Body of pancreas (tissue), 4 donors: ENCODE data around the gene ATP10D.

Source experiments
- POLR2A ChIP-seq, 3 donors: fragments of 450-650 bp; IDR thresholded peaks; one replicate each; pipeline ENCODE4 v1.6.1; 2016; ENCODE audit warnings: antibody characterized with exemption in 3 of 3, mild to moderate bottlenecking in 2 of 3
- TF ChIP-seq, protein P1 (sequence below), 7 experiments: fragments of 450-650 bp in 4 of 7; fragments of 200-600 bp in 3 of 7; sonication (generic) in 3 of 7; IDR thresholded peaks; one replicate each; pipeline ENCODE4 v1.5.1; 2016 to 2019; ENCODE audit warnings: antibody characterized with exemption in 7 of 7

- TF ChIP-seq, protein P1, sequence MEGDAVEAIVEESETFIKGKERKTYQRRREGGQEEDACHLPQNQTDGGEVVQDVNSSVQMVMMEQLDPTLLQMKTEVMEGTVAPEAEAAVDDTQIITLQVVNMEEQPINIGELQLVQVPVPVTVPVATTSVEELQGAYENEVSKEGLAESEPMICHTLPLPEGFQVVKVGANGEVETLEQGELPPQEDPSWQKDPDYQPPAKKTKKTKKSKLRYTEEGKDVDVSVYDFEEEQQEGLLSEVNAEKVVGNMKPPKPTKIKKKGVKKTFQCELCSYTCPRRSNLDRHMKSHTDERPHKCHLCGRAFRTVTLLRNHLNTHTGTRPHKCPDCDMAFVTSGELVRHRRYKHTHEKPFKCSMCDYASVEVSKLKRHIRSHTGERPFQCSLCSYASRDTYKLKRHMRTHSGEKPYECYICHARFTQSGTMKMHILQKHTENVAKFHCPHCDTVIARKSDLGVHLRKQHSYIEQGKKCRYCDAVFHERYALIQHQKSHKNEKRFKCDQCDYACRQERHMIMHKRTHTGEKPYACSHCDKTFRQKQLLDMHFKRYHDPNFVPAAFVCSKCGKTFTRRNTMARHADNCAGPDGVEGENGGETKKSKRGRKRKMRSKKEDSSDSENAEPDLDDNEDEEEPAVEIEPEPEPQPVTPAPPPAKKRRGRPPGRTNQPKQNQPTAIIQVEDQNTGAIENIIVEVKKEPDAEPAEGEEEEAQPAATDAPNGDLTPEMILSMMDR (IDR thresholded peaks at IDR 0.05): no peak
- no peak for TF ChIP-seq POLR2A (IDR thresholded peaks at IDR 0.05)
Observed at GRCh38 chr4:47469951-47470350, 15.1 kb upstream of the ATP10D start.
